Measurements from ENCODE around the gene FBXL19. TPM values are rescaled to one million over a fixed set of nuclear protein-coding genes. Genes with fewer than 3 reads are reported as not detected.

The FBXL19 gene
- total RNA-seq, 1 experiment from 2014 or later = 14.2 TPM

Other genes with a start within 250 kb of the FBXL19 start
- 19.3 and 22.0 TPM in 2 replicates for gene SRCAP, start 224.4 kb upstream of the FBXL19 start, total RNA-seq (2014; rRNA removed; shearing (Covaris generic))
- gene PHKG2, start 175.1 kb upstream of the FBXL19 start, total RNA-seq (2014; rRNA removed; shearing (Covaris generic)) = 26.3 and 26.4 TPM in 2 replicates
- 4.1 and 4.2 TPM in 2 replicates for gene CFAP119, start 161.5 kb upstream of the FBXL19 start, total RNA-seq (2014; rRNA removed; shearing (Covaris generic))
- gene RNF40, start 161.2 kb upstream of the FBXL19 start, total RNA-seq (2014; rRNA removed; shearing (Covaris generic)) = 120 and 124 TPM in 2 replicates
- 28.6 and 29.8 TPM in 2 replicates for gene ZNF629, start 136.4 kb upstream of the FBXL19 start, total RNA-seq (2014; rRNA removed; shearing (Covaris generic))
- 28.1 and 30.3 TPM in 2 replicates for gene BCL7C, start 29.5 kb upstream of the FBXL19 start, total RNA-seq (2014; rRNA removed; shearing (Covaris generic))
- 1.3 and 1.4 TPM in 2 replicates for gene CTF1, start 27.0 kb upstream of the FBXL19 start, total RNA-seq (2014; rRNA removed; shearing (Covaris generic))
- 4.0 and 7.0 TPM in 2 replicates for gene ORAI3, start 25.5 kb downstream of the FBXL19 start, total RNA-seq (2014; rRNA removed; shearing (Covaris generic))
- gene SETD1A, start 34.2 kb downstream of the FBXL19 start, total RNA-seq (2014; rRNA removed; shearing (Covaris generic)) = 8.9 TPM in 2 replicates
- gene HSD3B7, start 61.6 kb downstream of the FBXL19 start, total RNA-seq (2014; rRNA removed; shearing (Covaris generic)) = 2.6 and 3.4 TPM in 2 replicates
- gene STX1B, start 87.1 kb downstream of the FBXL19 start, total RNA-seq (2014; rRNA removed; shearing (Covaris generic)) = 0.94 and 1.4 TPM in 2 replicates
- gene STX4, start 110.0 kb downstream of the FBXL19 start, total RNA-seq (2014; rRNA removed; shearing (Covaris generic)) = 22.6 and 23.9 TPM in 2 replicates
- 21.5 and 21.8 TPM in 2 replicates for gene ZNF668, start 150.7 kb downstream of the FBXL19 start, total RNA-seq (2014; rRNA removed; shearing (Covaris generic))
- 20.3 and 26.4 TPM in 2 replicates for gene ZNF646, start 150.8 kb downstream of the FBXL19 start, total RNA-seq (2014; rRNA removed; shearing (Covaris generic))
- 2.8 and 4.3 TPM in 2 replicates for gene PRSS53, start 165.4 kb downstream of the FBXL19 start, total RNA-seq (2014; rRNA removed; shearing (Covaris generic))
- gene VKORC1, start 171.2 kb downstream of the FBXL19 start, total RNA-seq (2014; rRNA removed; shearing (Covaris generic)) = 145 and 149 TPM in 2 replicates
- 31.2 and 31.8 TPM in 2 replicates for gene BCKDK, start 184.8 kb downstream of the FBXL19 start, total RNA-seq (2014; rRNA removed; shearing (Covaris generic))
- 38.0 and 42.6 TPM in 2 replicates for gene KAT8, start 194.1 kb downstream of the FBXL19 start, total RNA-seq (2014; rRNA removed; shearing (Covaris generic))
- gene PRSS8, start 212.2 kb downstream of the FBXL19 start, total RNA-seq (2014; rRNA removed; shearing (Covaris generic)) = not detected in 2 replicates
- gene PRSS36, start 226.5 kb downstream of the FBXL19 start, total RNA-seq (2014; rRNA removed; shearing (Covaris generic)) = 0.43 and 0.51 TPM in 2 replicates

All from SJCRH30 (cell line).